Adrenal gland (tissue), 12 donors: ENCODE results near the gene KRTAP10-7. TPM values are rescaled to one million over a fixed set of nuclear protein-coding genes. Genes with fewer than 3 reads are reported as not detected.
"Not testable (repeated sequence)": the region's sequence is repeated elsewhere in the genome, so short reads cannot be mapped to it uniquely, and the experiment has no call there.

Experiments
- DNase-seq, 7 donors: peaks; one replicate each; pipeline ENCODE4 v3.0.0-alpha.2; 2019 to 2020
- H3K27ac ChIP-seq, 5 donors: fragments of 200-600 bp; sonication (generic) in 4 of 5; 1 replicate in 3 of 5; 2 replicates in 2 of 5; pipeline versions ENCODE4 v1.5.1 to v1.8.0; 2016 to 2020; ENCODE audit warnings: mild to moderate bottlenecking in 1 of 5
- H3K27me3 ChIP-seq: fragments of 200-600 bp; 2 replicates; pipeline ENCODE4 v1.8.0; 2021
- H3K36me3 ChIP-seq, 2 donors: fragments of 200-600 bp; replicated peaks in 1 of 2; 1 replicate in 1 of 2; 2 replicates in 1 of 2; pipeline versions ENCODE4 v1.5.1 to v1.8.0; 2018 to 2022
- H3K4me1 ChIP-seq, 2 donors: fragments of 200-600 bp; replicated peaks in 1 of 2; 1 replicate in 1 of 2; 2 replicates in 1 of 2; pipeline versions ENCODE4 v1.5.1 to v1.8.0; 2018 to 2021
- H3K4me3 ChIP-seq, 4 donors: fragments of 200-600 bp; sonication (generic) in 3 of 4; one replicate each; pipeline ENCODE4 v1.5.1; 2016 to 2018
- H3K9me3 ChIP-seq, 3 donors: fragments of 200-600 bp; sonication (generic) in 1 of 3; replicated peaks in 1 of 3; 1 replicate in 2 of 3; 2 replicates in 1 of 3; pipeline versions ENCODE4 v1.5.1 to v1.8.0; 2016 to 2021
- POLR2A ChIP-seq, 2 donors: fragments of 450-650 bp; IDR thresholded peaks; one replicate each; pipeline ENCODE4 v1.6.1; 2017; ENCODE audit warnings: antibody characterized with exemption in 2 of 2, mild to moderate bottlenecking in 2 of 2, moderate library complexity in 1 of 2
- WGBS, 4 donors: extraction: QIAGEN DNeasy Blood & Tissue Kit in 2 of 4; methylation state at CpG; one replicate each; pipeline versions ENCODE4 v1.1.5 to v1.1.7; 2013 to 2017; 5-methylcytosine and 5-hydroxymethylcytosine counted together
- intact Hi-C, 2 donors: fragments of 100-400 bp; cut with DNase I; formaldehyde crosslinking; loops; one replicate each; pipeline versions ENCODE4 v1.14.1 to v1.15.0; 2022 to 2023
- polyA plus RNA-seq, 3 donors: library from polyadenylated mRNA; stranded (reverse); fragments of 200-250 nt in 2 of 3; fragments of 350-450 nt in 1 of 3; fragmentation: Illumina TruSeq in 1 of 3; extraction: RNeasy Lipid Tissue Mini Kit (QIAGEN cat#74804) in 1 of 3; gene quantifications; one replicate each; pipeline ENCODE4 v1.2.3, GENCODE V29; 2013 to 2014
- total RNA-seq, 9 donors: library from RNA; depleted of rRNA in 4 of 9; stranded (reverse); fragments of >200 nt in 4 of 9; fragments of 120-200 nt in 1 of 9; fragmentation: NEBNext Ultra II Directional in 1 of 9; extraction: Animal tissue kit (Norgen Biotek cat#: 25700) in 1 of 9; gene quantifications; one replicate each; pipeline versions ENCODE4 v1.1.0 to v1.2.4, GENCODE V29; 2013 to 2023
- TF ChIP-seq, protein P1 (sequence below), 6 experiments: fragments of 450-650 bp in 4 of 6; fragments of 200-600 bp in 2 of 6; sonication (generic) in 1 of 6; IDR thresholded peaks; 1 replicate in 5 of 6; 2 replicates in 1 of 6; pipeline versions ENCODE4 v1.5.1 to v1.8.0; 2016 to 2021; ENCODE audit warnings: antibody characterized with exemption in 6 of 6, mild to moderate bottlenecking in 2 of 6, moderate library complexity in 1 of 6
- donor health status: healthy with polysubstance abuse.
- donor health status: Bipolar disorder and iron deficiency.
- donor health status: DM: yes; HTN: yes; CAD: no.
- donor health status: DM: no; HTN: no; CAD: no.
- donor health status: DM: no; HTN: no; CAD: no.
- donor health status: DM: yes; HTN: yes; CAD: no.

KRTAP10-7 gene
- total and polyA plus RNA-seq, 12 donors, result not detected

DNA sequence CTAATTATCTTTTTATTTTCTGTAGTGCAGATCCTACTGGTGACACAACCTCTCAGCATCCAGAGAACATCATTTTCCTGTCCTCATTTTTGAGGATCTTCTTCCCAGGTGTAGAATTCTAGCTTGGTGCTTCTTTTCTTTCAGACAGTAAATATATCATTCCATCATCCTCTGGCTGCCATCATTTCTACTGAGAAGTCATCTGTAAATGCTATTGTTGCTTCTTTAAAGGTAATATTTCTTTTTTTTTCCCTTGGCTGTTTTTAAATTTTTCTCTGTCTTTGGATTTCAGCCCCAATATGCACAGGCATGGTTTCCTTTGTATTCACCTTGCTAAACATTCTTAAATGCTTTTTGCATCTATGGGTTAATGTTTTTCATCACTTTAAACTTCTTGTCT is 23.2 kb downstream of the KRTAP10-7 start:
- Histone ChIP-seq H3K4me1 (no peaks in the 10 kb centered on the region), H3K4me3 (no peak overlapping the region), H3K27ac (no peak overlapping the region), H3K36me3 (no peaks in the 10 kb centered on the region), H3K9me3 (no peaks in the 10 kb centered on the region), H3K27me3 (no peaks in the 10 kb centered on the region)
- DNase-seq, result no peak
- TF ChIP-seq, protein P1, sequence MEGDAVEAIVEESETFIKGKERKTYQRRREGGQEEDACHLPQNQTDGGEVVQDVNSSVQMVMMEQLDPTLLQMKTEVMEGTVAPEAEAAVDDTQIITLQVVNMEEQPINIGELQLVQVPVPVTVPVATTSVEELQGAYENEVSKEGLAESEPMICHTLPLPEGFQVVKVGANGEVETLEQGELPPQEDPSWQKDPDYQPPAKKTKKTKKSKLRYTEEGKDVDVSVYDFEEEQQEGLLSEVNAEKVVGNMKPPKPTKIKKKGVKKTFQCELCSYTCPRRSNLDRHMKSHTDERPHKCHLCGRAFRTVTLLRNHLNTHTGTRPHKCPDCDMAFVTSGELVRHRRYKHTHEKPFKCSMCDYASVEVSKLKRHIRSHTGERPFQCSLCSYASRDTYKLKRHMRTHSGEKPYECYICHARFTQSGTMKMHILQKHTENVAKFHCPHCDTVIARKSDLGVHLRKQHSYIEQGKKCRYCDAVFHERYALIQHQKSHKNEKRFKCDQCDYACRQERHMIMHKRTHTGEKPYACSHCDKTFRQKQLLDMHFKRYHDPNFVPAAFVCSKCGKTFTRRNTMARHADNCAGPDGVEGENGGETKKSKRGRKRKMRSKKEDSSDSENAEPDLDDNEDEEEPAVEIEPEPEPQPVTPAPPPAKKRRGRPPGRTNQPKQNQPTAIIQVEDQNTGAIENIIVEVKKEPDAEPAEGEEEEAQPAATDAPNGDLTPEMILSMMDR (IDR thresholded peaks at IDR 0.05), result no peak
- TF ChIP-seq POLR2A (IDR thresholded peaks at IDR 0.05), result no peak
- intact Hi-C loops, result no loop called here

DNA sequence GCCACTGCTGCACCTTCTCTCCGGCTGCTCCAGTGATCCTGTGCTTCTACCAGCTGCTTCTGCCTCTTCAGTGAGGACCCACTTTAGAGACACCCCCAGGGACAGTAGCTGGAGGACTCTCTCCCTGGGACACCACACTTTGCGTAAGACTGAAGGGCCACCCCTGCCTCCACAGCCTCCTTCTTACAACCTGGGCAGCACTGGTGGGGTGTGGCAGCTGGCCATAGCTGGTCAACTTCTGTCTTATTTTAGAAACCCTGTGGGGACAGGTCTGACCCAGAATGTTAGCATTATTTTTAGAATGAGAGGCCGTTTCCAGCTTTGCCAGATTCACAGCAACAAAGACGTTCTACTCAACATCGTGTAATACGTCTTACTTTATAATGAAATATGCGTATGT is 25.4 kb downstream of the KRTAP10-7 start:
- Histone ChIP-seq H3K27me3 (no peaks in the 10 kb centered on the region), H3K9me3 (no peaks in the 10 kb centered on the region), H3K4me1 (no peaks in the 10 kb centered on the region), H3K4me3 (no peak overlapping the region), H3K27ac (no peak overlapping the region), H3K36me3 (no peaks in the 10 kb centered on the region)
- intact Hi-C loops, result no loop called here
- no peak for DNase-seq
- TF ChIP-seq, protein P1 (IDR thresholded peaks at IDR 0.05), result no peak
- no peak for TF ChIP-seq POLR2A (IDR thresholded peaks at IDR 0.05)
- WGBS, 4 donors, result 82 to 90% (median 87%) methylated on average over 7 of the region's 7 CpGs

DNA sequence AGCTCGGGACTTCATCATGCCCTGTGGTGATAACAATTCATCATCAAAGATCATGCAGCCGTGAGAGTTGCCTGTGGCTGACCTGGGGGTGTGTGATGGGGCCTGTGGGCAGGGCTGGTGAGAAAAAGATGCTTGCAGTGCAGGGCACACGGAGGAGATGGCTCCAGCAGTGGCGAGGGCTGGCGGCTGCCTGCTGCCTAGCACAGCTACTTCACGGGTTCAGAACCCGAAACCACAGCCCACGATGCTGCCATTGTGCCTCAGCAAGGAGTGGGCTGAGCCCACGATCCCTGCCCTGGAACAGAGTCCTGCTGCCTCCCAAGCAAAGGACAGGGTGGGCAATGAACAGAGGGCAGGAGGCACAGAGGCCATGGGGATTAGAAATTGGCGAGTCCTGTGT is 25.9 kb downstream of the KRTAP10-7 start:
- DNase-seq, result no peak
- TF ChIP-seq, protein P1 (IDR thresholded peaks at IDR 0.05), result no peak
- no peak for TF ChIP-seq POLR2A (IDR thresholded peaks at IDR 0.05)
- no peak overlapping the region for H3K27ac ChIP-seq
- intact Hi-C loops, result no loop called here
- H3K4me3 ChIP-seq, result no peak overlapping the region
- peaks cover 0 to under 1% (median 0%) of the 10 kb centered on the region in 3 donors for H3K9me3 ChIP-seq
- no peaks in the 10 kb centered on the region for H3K36me3 ChIP-seq
- WGBS, 4 donors, result 67 to 73% (median 72%) methylated on average over 9 to 10 of the region's 10 CpGs
- H3K27me3 ChIP-seq, result no peaks in the 10 kb centered on the region
- no peaks in the 10 kb centered on the region for H3K4me1 ChIP-seq

DNA sequence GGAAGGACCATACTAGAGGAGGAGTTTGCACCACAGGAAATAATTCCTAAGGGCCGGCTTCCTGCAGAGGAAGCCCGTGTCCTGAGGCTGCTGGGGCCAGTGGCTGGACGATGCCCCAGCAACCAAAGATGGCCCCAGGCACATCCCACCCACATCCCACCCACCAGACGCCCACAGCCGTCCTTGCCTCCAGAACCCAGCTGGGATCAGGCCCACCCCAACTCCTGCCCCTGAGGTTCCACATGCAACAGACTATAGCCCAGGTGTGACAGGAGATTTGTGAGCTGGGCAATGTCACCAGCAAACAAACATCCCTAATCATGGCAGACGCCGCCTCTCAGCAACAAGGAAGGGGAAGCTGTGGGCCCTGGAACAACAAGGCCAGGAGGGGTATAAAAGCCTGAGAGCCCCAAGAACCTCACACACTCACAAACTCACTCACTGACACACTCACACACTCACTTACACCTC is 26.3 kb downstream of the KRTAP10-7 start, which contains the start of gene KRTAP10-9:
KRTAP10-9 (plus strand) TSS at position 421 of the 471 bp plus-strand sequence. CDS start 79 bp downstream, outside the sequence.
- H3K9me3 ChIP-seq, result peaks cover 0 to 5% (median 0%) of the 10 kb centered on the region in 3 donors
- intact Hi-C loops, result no loop called here
- 43 to 52% methylated on average over 7 of the region's 7 CpGs; no CpG with 5 or more reads in 2 of the 4 donors for WGBS, 4 donors
- H3K36me3 ChIP-seq, result no peaks in the 10 kb centered on the region
- DNase-seq, result no peak
- TF ChIP-seq, protein P1 (IDR thresholded peaks at IDR 0.05), result no peak
- no peak for TF ChIP-seq POLR2A (IDR thresholded peaks at IDR 0.05)
- no peak within 1 kb of the TSS for H3K27ac ChIP-seq
- H3K4me1 ChIP-seq, result no peaks in the 10 kb centered on the region
- H3K4me3 ChIP-seq, result no peak within 1 kb of the TSS
- no peaks in the 10 kb centered on the region for H3K27me3 ChIP-seq

DNA sequence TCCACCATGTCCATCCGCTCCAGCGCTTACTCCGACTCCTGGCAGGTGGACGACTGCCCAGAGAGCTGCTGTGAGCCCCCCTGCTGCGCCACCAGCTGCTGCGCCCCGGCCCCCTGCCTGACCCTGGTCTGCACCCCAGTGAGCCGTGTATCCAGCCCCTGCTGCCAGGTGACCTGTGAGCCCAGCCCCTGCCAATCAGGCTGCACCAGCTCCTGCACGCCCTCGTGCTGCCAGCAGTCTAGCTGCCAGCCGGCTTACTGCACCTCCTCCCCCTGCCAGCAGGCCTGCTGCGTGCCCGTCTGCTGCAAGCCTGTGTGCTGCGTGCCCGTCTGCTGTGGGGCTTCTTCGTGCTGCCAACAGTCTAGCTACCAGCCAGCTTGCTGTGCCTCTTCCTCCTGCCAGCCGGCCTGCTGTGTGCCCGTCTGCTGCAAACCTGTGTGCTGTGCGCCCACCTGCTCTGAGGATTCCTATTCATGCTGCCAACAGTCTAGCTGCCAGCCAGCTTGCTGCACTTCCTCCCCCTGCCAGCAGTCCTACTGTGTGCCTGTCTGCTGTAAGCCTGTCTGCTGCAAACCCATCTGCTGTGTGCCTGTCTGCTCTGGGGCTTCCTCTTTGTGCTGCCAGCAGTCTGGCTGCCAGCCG is 26.9 kb downstream of the KRTAP10-7 start:
- intact Hi-C loops, H3K4me3 ChIP-seq, H3K36me3 ChIP-seq, H3K9me3 ChIP-seq, H3K4me1 ChIP-seq, H3K27me3 ChIP-seq, H3K27ac ChIP-seq, DNase-seq: not testable (repeated sequence)
- WGBS, 4 donors, result 74 to 87% (median 80%) methylated on average over 5 to 18 of the region's 20 CpGs

DNA sequence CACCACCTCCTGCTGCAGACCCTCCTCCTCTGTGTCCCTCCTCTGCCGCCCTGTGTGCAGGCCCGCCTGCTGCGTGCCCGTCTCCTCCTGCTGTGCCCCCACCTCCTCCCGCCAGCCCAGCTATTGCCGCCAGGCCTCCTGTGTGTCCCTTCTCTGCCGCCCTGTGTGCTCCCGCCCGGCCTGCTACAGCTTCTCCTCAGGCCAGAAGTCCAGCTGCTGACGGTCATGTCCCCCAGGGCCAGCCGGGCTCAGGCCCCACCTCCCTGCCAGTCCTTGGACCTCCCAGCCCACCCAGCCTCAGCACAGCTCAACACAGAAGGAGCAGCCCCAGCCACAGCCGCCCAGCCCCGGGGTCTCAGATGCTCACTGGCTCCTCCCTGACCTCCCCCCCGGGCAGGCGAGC is 27.4 kb downstream of the KRTAP10-7 start:
- H3K27ac ChIP-seq, H3K36me3 ChIP-seq, H3K9me3 ChIP-seq, intact Hi-C loops, H3K4me1 ChIP-seq, H3K27me3 ChIP-seq, DNase-seq, H3K4me3 ChIP-seq: not testable (repeated sequence)
- WGBS, 4 donors, result 40 to 51% (median 41%) methylated on average over 10 to 15 of the region's 15 CpGs
